ENCODE data around the gene BICDL1.
A peak's percentile ranks its signal among the peaks of the same experiment; 100 is the strongest.
"Not testable (repeated sequence)": the region's sequence is repeated elsewhere in the genome, so short reads cannot be mapped to it uniquely, and the experiment has no call there.

Gene BICDL1

GRCh38 chr12:119957135-119957534 lies 31.9 kb upstream of the BICDL1 start:
- H3K27ac ChIP-seq: no peak overlapping the region
- TF ChIP-seq CTCF (IDR thresholded peaks at IDR 0.05): no peak
- TF ChIP-seq ZFX (IDR thresholded peaks at IDR 0.05; ENCODE audit: borderline replicate concordance): no peak

GRCh38 chr12:119959435-119959834 lies 29.6 kb upstream of the BICDL1 start:
- TF ChIP-seq CTCF (IDR thresholded peaks at IDR 0.05): peak; percentile 13; the same call in 1 of the 2 replicates
- no peak for TF ChIP-seq ZFX (IDR thresholded peaks at IDR 0.05; ENCODE audit: borderline replicate concordance)
- H3K27ac ChIP-seq: no peak overlapping the region

GRCh38 chr12:119964123-119964522 lies 24.9 kb upstream of the BICDL1 start:
- TF ChIP-seq CTCF (IDR thresholded peaks at IDR 0.05) (no peak), ZFX (IDR thresholded peaks at IDR 0.05; ENCODE audit: borderline replicate concordance) (no peak)
- no peak overlapping the region for H3K27ac ChIP-seq

GRCh38 chr12:119964929-119965328 lies 24.1 kb upstream of the BICDL1 start:
- no peak overlapping the region for H3K27ac ChIP-seq
- no peak for TF ChIP-seq ZFX (IDR thresholded peaks at IDR 0.05; ENCODE audit: borderline replicate concordance)
- TF ChIP-seq CTCF (IDR thresholded peaks at IDR 0.05): no peak

- H3K27ac ChIP-seq: no peak overlapping the region
- TF ChIP-seq ZFX (IDR thresholded peaks at IDR 0.05; ENCODE audit: borderline replicate concordance): no peak
- no peak for TF ChIP-seq CTCF (IDR thresholded peaks at IDR 0.05)
Observed at GRCh38 chr12:119980242-119980641, 8.8 kb upstream of the BICDL1 start.

GRCh38 chr12:119980702-119981101 lies 8.3 kb upstream of the BICDL1 start:
- H3K27ac ChIP-seq: not testable (repeated sequence)

GRCh38 chr12:119989361-119989730 lies 310 bp downstream of the BICDL1 start:
- no peak for TF ChIP-seq ZFX (IDR thresholded peaks at IDR 0.05; ENCODE audit: borderline replicate concordance)
- TF ChIP-seq CTCF (IDR thresholded peaks at IDR 0.05): no peak
- H3K27ac ChIP-seq: peak overlapping the region; percentile 92

GRCh38 chr12:119989731-119990381 lies 820 bp downstream of the BICDL1 start:
- peak overlapping the region; percentile 92 for H3K27ac ChIP-seq
- no peak for TF ChIP-seq ZFX (IDR thresholded peaks at IDR 0.05; ENCODE audit: borderline replicate concordance)
- TF ChIP-seq CTCF (IDR thresholded peaks at IDR 0.05): no peak

Data from 22Rv1 (cell line).